HG02884 (cell line): ENCODE data around the gene WDFY4.

Experiments used
- ATAC-seq: cut with Tn5 transposase; IDR thresholded peaks from one replicate; pipeline ENCODE4 v1.9.1; 2021; ENCODE audit warnings: mild to moderate bottlenecking, moderate library complexity; ENCODE audit not compliant: unreplicated experiment

WDFY4 gene

DNA sequence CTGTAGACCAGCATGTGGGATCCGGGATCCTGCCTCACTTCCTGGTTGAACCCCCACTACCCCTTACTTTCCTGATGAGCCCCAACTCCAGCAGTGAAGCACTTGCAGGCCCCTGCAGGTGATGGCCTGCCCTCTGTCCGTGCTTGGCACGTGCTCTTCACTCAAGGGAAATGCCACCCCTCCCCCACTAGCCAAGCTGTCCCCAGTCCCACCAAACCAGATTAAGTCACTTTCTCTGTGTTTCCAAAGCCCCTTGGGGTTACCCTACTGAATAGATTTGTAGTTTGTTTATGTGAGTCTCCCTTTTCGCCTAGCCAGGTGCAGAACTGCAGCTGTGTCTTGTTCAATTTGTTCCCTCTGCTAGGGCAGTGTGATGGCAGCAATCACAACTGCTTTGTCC, 121.7 kb downstream of the WDFY4 start:
- no peak for ATAC-seq

GRCh38 chr10:48807791-48808470, 123.3 kb downstream of the WDFY4 start:
- no peak for ATAC-seq

DNA sequence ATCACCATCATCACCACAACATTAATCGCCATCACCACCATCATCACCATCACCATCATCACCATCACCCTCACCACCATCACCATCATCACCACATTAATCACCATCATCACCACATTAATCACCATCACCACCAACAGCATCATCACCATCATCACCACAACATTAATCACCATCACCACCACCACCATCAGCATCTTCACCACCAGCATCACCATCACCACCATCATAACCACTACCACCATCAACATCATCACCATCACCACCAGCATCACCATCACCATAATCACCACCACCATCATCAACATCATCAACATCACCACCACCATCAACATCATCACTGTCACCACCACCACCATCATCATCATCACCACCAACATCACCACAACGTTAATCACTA, 124.6 kb downstream of the WDFY4 start:
- no peak for ATAC-seq

GRCh38 chr10:48811461-48811860, 126.8 kb downstream of the WDFY4 start:
- ATAC-seq, result no peak

DNA sequence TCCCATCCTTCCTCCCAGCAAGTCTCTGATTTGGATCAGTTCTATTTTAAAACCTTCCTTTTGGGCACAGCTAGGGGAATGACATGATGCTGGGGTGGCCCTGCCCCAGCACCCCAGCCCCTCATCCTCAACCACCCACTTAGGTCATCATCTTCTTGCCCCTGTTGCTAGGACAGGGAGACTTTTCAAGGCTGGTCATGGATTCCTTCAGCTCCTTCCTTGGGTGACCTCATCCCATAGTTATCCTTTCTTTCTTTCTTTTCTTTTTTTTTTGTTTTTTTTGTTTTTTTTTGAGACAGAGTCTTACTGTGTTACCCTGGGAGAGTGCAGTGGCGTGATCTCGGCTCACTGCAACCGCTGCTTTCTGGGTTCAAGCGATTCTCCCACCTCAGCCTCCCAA, 127.2 kb downstream of the WDFY4 start:
- no peak for ATAC-seq

GRCh38 chr10:48813291-48813690, 128.6 kb downstream of the WDFY4 start:
- no peak for ATAC-seq

- ATAC-seq, result no peak
Observed at GRCh38 chr10:48813825-48814224, 129.2 kb downstream of the WDFY4 start.

GRCh38 chr10:48814933-48815332, 130.3 kb downstream of the WDFY4 start:
- ATAC-seq, result no peak

DNA sequence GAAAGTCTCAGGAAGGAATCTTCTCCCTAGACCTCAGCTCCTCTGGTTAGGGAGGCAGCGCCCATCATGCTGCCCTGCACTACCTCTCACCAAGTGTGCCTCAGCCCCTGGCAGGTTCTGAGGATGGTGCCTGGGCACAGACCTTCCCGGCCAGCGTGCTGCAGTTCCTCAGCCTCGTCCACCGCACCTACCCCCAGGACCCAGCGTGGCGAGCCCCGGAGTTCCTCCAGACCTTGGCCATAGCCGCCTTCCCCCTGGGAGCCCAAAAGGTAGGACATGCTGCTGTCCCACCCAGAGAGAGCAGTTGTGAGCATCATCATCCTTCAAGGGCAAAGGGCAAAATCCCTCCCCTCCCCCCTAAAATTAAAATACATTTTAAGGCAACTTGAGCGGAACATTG, 132.5 kb downstream of the WDFY4 start:
- no peak for ATAC-seq

DNA sequence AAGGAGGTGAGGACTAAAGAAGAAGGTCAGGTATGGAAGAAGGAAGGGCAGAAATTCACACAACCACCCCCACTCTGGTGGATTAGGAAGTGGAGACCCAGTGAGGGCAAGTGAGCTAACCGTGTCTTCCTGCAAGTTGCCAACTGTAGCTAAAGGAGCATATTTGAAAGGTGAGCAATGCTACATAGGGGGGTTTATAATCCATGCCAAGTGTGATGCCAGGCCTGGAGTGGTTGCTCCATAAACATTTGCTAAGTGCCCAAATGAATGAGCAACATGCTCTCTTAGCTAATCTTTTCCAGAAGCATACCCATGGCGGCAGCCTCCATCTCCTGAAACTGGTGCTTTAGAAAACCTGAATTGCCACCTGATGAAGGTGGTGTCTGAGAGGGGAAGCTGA, 133.4 kb downstream of the WDFY4 start:
- ATAC-seq, result no peak

- no peak for ATAC-seq
Observed at GRCh38 chr10:48818861-48819520, 134.3 kb downstream of the WDFY4 start.

DNA sequence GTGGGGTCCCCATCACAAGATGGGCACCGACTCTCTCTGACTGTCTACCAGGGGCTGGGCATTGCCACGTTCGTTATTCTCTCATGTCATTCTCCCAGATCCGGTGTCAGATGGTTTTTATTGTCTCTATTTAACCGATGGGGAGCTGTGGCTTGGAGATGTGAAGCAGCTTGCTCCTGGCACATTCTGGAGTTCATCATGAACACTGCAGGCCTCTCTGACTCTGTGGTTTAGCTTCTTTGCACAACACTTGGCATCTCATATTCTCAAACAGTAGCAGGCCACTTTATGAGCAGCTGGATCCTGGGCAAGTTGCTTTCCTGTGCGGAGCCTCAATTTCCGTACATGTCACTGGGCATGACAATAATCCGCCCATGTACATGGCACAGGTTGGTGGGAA, 135.1 kb downstream of the WDFY4 start:
- ATAC-seq, result no peak

DNA sequence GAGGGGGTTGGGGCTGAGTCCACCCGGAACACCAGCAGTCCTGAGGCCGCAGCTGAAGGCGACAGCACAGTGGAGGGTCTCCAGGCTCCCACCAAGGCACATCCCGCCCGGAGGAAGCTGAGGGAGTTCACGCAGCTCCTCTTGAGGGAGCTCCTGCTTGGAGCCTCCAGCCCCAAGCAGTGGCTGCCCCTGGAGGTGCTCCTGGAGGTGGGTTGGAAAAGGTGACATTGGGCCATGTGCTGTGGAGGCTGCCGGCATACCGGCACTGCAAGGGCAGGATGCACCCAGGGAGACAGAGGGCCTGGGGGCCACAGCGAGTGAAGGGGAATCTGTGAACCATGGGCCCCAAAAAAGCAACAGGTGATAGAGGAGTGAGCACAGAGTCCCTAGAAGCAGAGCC, 135.6 kb downstream of the WDFY4 start:
- ATAC-seq, result no peak

DNA sequence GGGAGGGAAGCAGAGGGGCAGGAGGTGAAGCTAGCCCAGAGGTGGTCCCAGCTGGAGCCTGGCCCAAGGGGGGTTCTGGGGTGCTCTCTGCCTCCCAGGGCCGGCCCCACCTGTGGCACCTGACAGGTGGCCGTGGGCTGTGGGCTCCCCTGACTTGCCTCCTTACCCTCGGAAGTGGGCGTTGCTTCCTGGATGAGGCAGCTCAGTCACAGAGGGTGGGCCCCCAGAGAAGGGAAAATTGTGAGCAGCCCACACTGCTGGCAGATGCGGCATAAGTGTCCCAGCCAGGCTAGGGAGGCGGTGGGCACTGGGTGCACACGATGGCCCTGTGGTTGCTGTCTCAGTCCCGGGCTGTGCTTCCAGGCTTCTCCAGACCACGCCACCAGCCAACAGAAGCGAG, 136.0 kb downstream of the WDFY4 start:
- no peak for ATAC-seq

DNA sequence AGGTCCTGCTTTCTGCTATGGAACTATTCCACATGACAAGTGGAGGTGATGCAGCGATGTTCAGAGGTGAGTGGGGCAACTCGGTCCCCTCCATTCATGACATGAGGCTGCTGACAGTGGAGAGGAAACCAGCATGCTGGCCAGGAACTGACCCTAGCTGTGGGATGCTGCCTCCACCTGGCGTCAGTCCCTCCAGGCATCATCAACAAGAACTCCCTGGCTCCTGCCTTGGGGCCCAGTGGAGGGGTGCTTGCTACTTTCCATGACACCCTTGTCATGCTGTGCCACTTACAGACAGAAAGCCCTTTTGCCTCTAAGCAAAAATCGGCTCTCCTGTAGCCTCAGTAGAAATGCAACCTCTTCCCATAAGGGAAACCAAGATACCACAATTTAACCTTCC, 136.4 kb downstream of the WDFY4 start:
- ATAC-seq, result no peak

GRCh38 chr10:48821692-48822091, 137.0 kb downstream of the WDFY4 start:
- ATAC-seq, result no peak

DNA sequence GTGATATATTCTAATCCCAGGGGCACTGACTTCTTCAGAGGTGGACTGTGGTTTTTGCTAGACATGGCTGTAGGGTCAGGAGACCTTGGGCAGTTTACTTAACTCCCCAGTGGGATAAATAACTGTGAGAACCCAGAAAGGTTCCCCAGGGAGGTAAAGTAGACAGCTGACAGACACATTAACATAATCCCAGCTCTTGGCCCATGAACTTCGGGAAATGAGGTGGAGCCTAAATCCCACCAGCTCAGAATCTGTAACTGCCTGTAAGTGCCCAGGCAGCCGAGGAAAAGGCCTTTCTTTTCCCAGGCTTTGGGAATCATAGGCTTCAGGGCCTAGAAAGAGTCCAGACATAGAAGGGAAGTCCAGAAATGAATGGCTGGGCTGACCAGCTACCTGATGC, 149.0 kb downstream of the WDFY4 start:
- ATAC-seq, result no peak

DNA sequence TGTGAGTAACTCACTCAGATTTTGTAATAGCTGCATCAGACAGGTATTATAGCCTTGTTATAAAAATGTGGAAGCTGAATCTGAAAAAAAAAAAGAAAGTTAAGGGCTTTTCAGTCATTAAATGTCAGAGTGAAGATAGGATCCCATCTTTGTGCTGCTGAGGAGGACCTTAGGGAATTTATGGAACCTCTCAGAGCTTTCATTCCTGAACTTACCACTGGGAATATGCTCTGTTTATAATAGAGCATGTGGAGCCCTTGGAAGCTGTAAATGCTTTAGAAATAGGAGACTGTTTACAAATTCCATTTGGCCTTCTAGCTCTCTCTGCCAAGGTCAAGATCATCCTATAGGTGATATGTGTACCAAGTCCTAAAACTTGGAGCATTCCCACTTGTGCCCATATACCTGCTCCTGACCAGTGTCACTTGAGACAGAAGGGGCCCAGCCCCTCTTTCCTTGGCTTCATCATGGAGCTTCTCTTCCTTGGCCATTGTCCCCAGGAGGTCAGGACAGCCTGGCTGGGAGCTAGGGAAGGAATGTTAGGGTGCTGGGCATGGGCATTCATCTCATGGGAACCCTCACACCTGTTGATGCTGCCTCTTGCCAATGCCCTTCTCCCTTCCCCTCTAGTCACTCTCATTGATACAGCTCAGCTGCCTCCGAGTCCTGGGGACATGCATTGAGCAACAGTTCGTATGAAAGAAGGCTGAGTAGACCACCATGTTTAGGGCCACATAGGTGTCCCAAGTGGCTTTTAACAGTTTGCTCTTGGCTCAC, 149.7 kb downstream of the WDFY4 start:
- no peak for ATAC-seq

- ATAC-seq, result no peak
Observed at GRCh38 chr10:48835781-48836180, 151.1 kb downstream of the WDFY4 start.

DNA sequence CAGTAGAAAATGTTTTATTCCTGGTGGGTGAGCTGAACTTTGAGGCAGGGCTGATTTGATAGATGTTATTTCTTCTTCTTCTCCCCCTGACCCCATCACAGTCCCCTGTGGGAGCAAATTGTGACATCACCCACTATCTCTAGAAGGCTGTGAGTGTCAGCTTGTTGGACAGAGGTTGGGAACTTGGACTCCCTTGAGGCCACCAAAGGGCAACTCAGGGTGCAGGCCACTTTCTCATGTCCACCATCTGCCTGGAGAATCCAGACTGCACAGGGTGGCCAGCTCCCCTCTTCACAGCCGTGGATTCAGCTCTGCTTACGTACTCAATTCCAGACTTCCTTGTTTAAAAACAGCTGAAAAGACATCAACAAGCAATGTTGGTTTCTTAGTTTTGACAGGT, 151.9 kb downstream of the WDFY4 start:
- no peak for ATAC-seq

DNA sequence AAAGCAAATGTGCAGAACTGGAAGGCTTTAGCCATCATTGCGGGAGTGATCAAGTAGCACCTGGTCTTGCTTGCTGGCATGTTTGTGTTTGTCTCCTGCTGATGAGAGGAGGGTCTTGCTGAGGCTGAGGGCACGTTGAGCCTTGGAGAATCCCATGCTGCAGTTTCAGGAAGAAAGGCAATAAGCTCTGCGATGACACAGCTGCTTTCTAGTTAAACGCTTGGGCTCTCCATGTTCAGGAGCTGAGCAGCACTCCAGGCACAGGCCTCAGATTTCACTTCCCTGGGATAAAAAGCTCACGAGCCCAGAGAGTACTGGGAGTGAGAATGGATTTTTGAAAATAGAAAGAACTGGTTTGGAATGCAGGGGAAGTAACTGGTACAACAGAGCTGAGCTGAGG, 154.2 kb downstream of the WDFY4 start:
- no peak for ATAC-seq
